Measurements from ENCODE around the gene VPS26C. TPM values are rescaled to one million over a fixed set of nuclear protein-coding genes. Genes with fewer than 3 reads are reported as not detected.

Gene VPS26C
- total RNA-seq, 1 donor from 2014 or later = 80.8 TPM

- Histone ChIP-seq H3K27me3 (ENCODE audit: control insufficient read depth, insufficient read depth, low read length) (no peaks in the 10 kb centered on the region), H3K4me3 (ENCODE audit: low read depth, low read length) (no peak overlapping the region), H3K36me3 (ENCODE audit: control insufficient read depth, insufficient read depth, low read length) (no peaks in the 10 kb centered on the region)
- TF ChIP-seq CTCF (IDR thresholded peaks at IDR 0.05; ENCODE audit: insufficient read depth, low read length, poor library complexity, severe bottlenecking) = no peak
- DNase-seq (ENCODE audit: low read depth) = no peak
Observed at GRCh38 chr21:37204580-37204979, 62.6 kb downstream of the VPS26C start.

DNA sequence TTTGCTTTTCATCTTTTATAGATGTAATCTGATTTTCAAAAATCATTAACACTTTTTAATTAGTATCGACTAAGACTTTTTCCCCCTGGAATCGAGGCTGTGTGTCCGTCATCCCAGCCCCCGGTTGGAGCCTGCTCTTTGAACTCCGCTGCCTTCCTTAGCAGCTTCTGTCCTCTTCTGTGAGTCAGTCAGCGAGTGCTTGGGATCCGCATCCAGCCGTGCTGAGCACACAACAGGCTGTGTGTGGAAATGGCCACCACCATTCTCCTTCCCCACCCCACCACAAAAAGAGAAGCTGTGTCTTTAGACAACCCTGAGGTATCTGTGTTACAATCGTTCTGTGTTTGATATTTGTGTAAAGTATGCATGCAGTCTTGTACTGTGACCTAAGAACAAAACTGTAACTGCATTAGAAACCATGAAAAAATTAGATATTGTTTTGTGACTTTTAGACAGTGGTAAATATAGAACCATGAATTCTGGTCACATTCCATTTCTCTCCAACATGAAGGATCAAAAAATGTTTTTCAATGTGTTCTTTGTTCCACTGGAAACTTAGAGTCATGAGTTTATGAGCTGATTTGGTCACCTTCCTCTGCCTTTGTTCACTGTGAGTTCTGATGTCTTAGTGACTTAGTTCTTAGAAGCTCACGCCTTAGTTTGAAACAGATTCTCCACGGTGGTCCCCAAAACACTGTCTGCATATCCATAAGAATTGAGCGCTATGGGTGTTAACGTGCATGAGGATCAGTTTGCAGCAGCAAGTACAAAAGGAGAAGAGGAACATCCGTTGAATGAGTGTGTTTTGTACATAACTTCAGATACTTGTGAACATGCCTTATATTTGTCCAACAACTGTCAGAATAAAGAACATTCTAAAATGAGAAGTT lies 64.7 kb downstream of the VPS26C start:
- DNase-seq (ENCODE audit: low read depth) = no peak
- no peak for TF ChIP-seq CTCF (IDR thresholded peaks at IDR 0.05; ENCODE audit: insufficient read depth, low read length, poor library complexity, severe bottlenecking)
- Histone ChIP-seq H3K36me3 (ENCODE audit: control insufficient read depth, insufficient read depth, low read length) (no peaks in the 10 kb centered on the region), H3K27me3 (ENCODE audit: control insufficient read depth, insufficient read depth, low read length) (no peaks in the 10 kb centered on the region), H3K4me3 (ENCODE audit: low read depth, low read length) (no peak overlapping the region)

GRCh38 chr21:37200641-37201480 lies 66.3 kb downstream of the VPS26C start:
- H3K36me3 ChIP-seq (ENCODE audit: control insufficient read depth, insufficient read depth, low read length) = peaks cover 2% of the 10 kb centered on the region
- DNase-seq (ENCODE audit: low read depth) = no peak
- no peaks in the 10 kb centered on the region for H3K27me3 ChIP-seq (ENCODE audit: control insufficient read depth, insufficient read depth, low read length)
- H3K4me3 ChIP-seq (ENCODE audit: low read depth, low read length) = no peak overlapping the region
- TF ChIP-seq CTCF (IDR thresholded peaks at IDR 0.05; ENCODE audit: insufficient read depth, low read length, poor library complexity, severe bottlenecking) = no peak

DNA sequence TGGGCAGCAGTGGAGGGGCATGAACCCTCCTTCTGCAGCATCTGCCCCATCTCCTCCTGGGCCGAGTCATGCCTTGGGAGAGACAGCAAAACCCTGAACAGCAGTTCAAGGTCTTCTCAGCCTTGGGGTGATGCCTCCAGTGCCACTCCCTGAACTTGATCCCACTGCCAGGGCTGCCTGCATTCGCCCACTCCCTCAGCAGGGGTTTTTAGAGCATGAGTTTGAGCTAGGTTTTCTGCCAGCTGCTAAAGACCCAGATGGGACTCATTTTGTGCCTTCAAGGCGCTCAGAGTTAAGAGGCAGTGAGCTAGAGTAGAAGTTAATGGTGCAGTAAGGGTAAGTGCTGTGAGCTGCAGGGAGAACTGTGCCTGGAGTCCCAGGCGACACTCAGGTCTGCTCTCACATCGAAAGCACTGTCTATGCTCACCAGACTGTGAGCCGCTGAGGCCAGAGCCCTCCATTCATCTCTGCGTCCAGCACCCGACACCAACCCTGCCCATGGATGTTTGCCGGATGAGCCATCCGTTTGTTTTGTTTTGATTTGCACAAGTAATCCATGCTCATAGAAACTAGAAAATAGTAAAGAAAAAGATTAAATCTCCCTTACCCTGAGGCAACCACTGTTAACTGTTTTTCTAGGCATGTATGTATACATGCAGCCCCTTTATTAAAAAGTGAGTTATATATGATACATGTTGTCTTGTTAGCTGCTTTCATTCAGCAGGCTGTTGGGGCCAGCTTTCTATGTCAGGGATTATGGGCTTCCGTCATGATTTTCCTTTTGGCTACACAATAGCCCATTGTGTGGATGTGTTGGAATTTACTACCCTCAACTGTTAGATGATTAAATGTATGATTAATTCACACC lies 67.8 kb downstream of the VPS26C start:
- Histone ChIP-seq H3K4me3 (ENCODE audit: low read depth, low read length) (no peak overlapping the region), H3K27me3 (ENCODE audit: control insufficient read depth, insufficient read depth, low read length) (no peaks in the 10 kb centered on the region), H3K36me3 (ENCODE audit: control insufficient read depth, insufficient read depth, low read length) (peaks cover 4% of the 10 kb centered on the region)
- peak; percentile 73 for DNase-seq (ENCODE audit: low read depth)
- TF ChIP-seq CTCF (IDR thresholded peaks at IDR 0.05; ENCODE audit: insufficient read depth, low read length, poor library complexity, severe bottlenecking) = no peak

DNA sequence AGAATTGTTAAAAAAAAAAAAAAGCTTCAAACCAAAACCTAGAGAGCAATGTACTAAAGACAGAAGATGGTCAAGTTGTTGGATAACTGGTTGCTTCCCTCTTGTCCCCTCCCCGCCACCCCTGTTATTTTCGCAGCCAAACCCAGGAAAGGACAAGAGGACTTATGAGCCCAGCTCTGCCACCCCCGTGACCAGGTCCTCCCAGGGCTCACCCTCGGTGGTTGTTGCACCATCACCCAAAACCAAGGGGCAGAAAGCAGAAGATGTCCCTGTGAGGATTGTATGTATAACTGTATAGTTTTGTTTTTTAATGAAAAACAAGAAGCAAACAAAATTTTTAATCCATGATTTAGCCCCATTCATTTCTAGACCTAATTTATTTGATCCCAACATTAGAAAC lies 69.4 kb downstream of the VPS26C start:
- no peaks in the 10 kb centered on the region for H3K27me3 ChIP-seq (ENCODE audit: control insufficient read depth, insufficient read depth, low read length)
- H3K36me3 ChIP-seq (ENCODE audit: control insufficient read depth, insufficient read depth, low read length) = peaks cover 6% of the 10 kb centered on the region
- no peak for DNase-seq (ENCODE audit: low read depth)
- no peak overlapping the region for H3K4me3 ChIP-seq (ENCODE audit: low read depth, low read length)
- TF ChIP-seq CTCF (IDR thresholded peaks at IDR 0.05; ENCODE audit: insufficient read depth, low read length, poor library complexity, severe bottlenecking) = no peak

Measured in kidney epithelial cell (primary cell).